ENCODE results near the gene COL4A4.

Gene COL4A4

DNA sequence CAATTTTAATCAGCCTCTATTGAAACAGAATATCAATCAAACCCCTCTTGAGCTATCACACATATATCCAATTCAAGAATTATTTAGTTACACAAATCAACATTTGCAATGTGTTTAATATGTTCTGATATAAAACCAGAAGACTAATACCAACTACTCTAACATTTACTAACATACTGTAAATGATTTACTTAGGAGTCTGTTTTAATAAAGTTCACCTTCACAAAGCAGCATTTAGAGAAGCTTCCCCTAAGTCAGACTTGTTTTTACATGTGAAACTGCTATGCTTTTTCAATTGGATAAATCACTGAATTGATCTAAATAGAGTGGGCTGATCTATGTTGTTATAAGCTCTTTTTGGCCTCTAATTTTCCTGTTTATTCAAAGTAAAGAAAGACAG is 18.8 kb upstream of the COL4A4 start:
- no peaks in the 10 kb centered on the region for H4K20me1 ChIP-seq (ENCODE audit: insufficient read depth, low read length)
- H3K27me3 ChIP-seq (ENCODE audit: insufficient read depth, low read length, poor library complexity): no peaks in the 10 kb centered on the region
- no peak overlapping the region for H3K4me3 ChIP-seq (ENCODE audit: low read depth in 1 of 2, low read length in 2 of 2)
- DNase-seq (no peak), ATAC-seq (ENCODE audit: insufficient read depth, low read depth) (no peak)
- no peak overlapping the region for H3K4me2 ChIP-seq (ENCODE audit: insufficient read depth, low read length)
- no peak overlapping the region for H2AFZ ChIP-seq (ENCODE audit: low read depth, low read length)
- H3K9ac ChIP-seq (ENCODE audit: low read depth, low read length): no peak overlapping the region
- H3K79me2 ChIP-seq (ENCODE audit: insufficient read depth, low read length): no peaks in the 10 kb centered on the region
- TF ChIP-seq EZH2 (IDR thresholded peaks at IDR 0.05; ENCODE audit: borderline replicate concordance, low read depth, low read length, severe bottlenecking): no peak
- TF ChIP-seq, protein P1, sequence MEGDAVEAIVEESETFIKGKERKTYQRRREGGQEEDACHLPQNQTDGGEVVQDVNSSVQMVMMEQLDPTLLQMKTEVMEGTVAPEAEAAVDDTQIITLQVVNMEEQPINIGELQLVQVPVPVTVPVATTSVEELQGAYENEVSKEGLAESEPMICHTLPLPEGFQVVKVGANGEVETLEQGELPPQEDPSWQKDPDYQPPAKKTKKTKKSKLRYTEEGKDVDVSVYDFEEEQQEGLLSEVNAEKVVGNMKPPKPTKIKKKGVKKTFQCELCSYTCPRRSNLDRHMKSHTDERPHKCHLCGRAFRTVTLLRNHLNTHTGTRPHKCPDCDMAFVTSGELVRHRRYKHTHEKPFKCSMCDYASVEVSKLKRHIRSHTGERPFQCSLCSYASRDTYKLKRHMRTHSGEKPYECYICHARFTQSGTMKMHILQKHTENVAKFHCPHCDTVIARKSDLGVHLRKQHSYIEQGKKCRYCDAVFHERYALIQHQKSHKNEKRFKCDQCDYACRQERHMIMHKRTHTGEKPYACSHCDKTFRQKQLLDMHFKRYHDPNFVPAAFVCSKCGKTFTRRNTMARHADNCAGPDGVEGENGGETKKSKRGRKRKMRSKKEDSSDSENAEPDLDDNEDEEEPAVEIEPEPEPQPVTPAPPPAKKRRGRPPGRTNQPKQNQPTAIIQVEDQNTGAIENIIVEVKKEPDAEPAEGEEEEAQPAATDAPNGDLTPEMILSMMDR (IDR thresholded peaks at IDR 0.05; ENCODE audit: borderline replicate concordance, extremely low read depth, low read length, poor library complexity, severe bottlenecking): no peak
- H3K4me1 ChIP-seq (ENCODE audit: insufficient read depth, low read length): no peaks in the 10 kb centered on the region
- no peaks in the 10 kb centered on the region for H3K36me3 ChIP-seq (ENCODE audit: insufficient read depth, low read length)
- no peak overlapping the region for H3K27ac ChIP-seq (ENCODE audit: low read length)
- no peaks in the 10 kb centered on the region for H3K9me3 ChIP-seq (ENCODE audit: insufficient read depth, low read length, severe bottlenecking)

DNA sequence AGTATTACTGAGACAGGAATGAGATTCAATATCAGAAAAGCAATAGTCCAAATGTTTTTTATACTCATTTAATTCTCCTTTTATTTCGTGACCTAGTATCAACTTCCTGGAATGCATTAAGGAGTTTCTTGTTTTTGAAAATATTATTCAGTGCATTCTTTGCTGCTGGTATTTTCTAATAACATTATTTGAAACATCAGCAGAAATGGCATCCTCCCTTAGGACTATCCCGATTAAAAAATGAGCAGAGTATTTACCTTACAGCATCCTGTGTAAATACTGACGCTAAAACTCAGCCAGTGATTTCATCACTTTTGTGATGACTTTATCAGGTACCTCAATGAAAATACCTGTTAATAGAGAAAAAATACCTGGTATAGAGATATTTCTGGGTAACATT is 16.8 kb upstream of the COL4A4 start:
- Histone ChIP-seq H3K4me3 (ENCODE audit: low read depth in 1 of 2, low read length in 2 of 2) (no peak overlapping the region), H3K4me1 (ENCODE audit: insufficient read depth, low read length) (no peaks in the 10 kb centered on the region), H3K4me2 (ENCODE audit: insufficient read depth, low read length) (no peak overlapping the region), H4K20me1 (ENCODE audit: insufficient read depth, low read length) (no peaks in the 10 kb centered on the region), H3K9ac (ENCODE audit: low read depth, low read length) (no peak overlapping the region), H3K36me3 (ENCODE audit: insufficient read depth, low read length) (no peaks in the 10 kb centered on the region), H2AFZ (ENCODE audit: low read depth, low read length) (no peak overlapping the region), H3K9me3 (ENCODE audit: insufficient read depth, low read length, severe bottlenecking) (no peaks in the 10 kb centered on the region), H3K27ac (ENCODE audit: low read length) (no peak overlapping the region), H3K27me3 (ENCODE audit: insufficient read depth, low read length, poor library complexity) (no peaks in the 10 kb centered on the region), H3K79me2 (ENCODE audit: insufficient read depth, low read length) (no peaks in the 10 kb centered on the region)
- TF ChIP-seq, protein P1 (IDR thresholded peaks at IDR 0.05; ENCODE audit: borderline replicate concordance, extremely low read depth, low read length, poor library complexity, severe bottlenecking): no peak
- no peak for TF ChIP-seq EZH2 (IDR thresholded peaks at IDR 0.05; ENCODE audit: borderline replicate concordance, low read depth, low read length, severe bottlenecking)
- DNase-seq (no peak), ATAC-seq (ENCODE audit: insufficient read depth, low read depth) (no peak)

DNA sequence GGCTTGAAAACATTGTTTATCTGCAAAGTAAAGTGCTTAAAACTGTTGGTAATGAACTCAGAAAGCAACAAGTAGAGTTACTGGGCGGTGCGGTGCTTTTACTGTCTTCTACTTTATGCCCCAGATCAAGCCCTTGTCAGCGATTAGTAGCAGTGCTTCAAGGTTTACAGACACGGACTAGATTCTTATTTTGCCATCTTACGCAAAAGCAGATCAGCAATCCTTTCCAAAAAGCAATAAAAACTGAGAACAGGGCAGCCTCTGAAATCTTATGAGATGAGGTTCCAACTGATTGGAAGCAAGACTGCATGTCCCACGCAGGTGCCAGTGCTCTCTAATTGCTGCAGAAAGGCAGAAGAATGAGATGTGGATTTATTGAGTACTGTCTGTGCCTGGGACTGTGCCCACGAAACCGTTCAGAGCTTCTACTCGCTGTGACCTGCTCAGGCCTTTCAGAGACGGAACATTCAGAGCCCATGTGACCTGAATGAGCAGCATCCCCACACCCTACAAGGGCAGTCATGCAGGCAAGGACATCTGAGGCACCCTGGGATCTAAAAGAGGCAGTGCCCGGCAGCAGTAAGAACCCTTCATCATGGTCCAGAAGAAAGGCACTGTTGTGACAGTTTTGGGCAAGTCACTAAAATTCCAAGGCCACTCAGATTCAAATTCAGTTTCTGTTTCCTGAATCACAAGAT is 16.1 kb upstream of the COL4A4 start:
- Histone ChIP-seq H3K4me2 (ENCODE audit: insufficient read depth, low read length) (no peak overlapping the region), H3K27me3 (ENCODE audit: insufficient read depth, low read length, poor library complexity) (no peaks in the 10 kb centered on the region), H3K36me3 (ENCODE audit: insufficient read depth, low read length) (no peaks in the 10 kb centered on the region), H3K9me3 (ENCODE audit: insufficient read depth, low read length, severe bottlenecking) (no peaks in the 10 kb centered on the region), H4K20me1 (ENCODE audit: insufficient read depth, low read length) (no peaks in the 10 kb centered on the region), H3K4me1 (ENCODE audit: insufficient read depth, low read length) (no peaks in the 10 kb centered on the region), H2AFZ (ENCODE audit: low read depth, low read length) (no peak overlapping the region), H3K27ac (ENCODE audit: low read length) (no peak overlapping the region), H3K4me3 (ENCODE audit: low read depth in 1 of 2, low read length in 2 of 2) (no peak overlapping the region), H3K79me2 (ENCODE audit: insufficient read depth, low read length) (no peaks in the 10 kb centered on the region), H3K9ac (ENCODE audit: low read depth, low read length) (no peak overlapping the region)
- ATAC-seq (ENCODE audit: insufficient read depth, low read depth) (no peak), DNase-seq (no peak)
- TF ChIP-seq EZH2 (IDR thresholded peaks at IDR 0.05; ENCODE audit: borderline replicate concordance, low read depth, low read length, severe bottlenecking): no peak
- TF ChIP-seq, protein P1 (IDR thresholded peaks at IDR 0.05; ENCODE audit: borderline replicate concordance, extremely low read depth, low read length, poor library complexity, severe bottlenecking): no peak

Data from DND-41 (cell line).